Stomach (tissue), 4 donors: Measurements from ENCODE around the gene ESPL1.

Experiments
- POLR2A ChIP-seq, 4 donors: fragments of 450-650 bp; IDR thresholded peaks; one replicate each; pipeline ENCODE4 v1.6.1; 2016; ENCODE audit warnings: antibody characterized with exemption in 4 of 4, control low read depth in 2 of 4, mild to moderate bottlenecking in 1 of 4, moderate library complexity in 1 of 4
- TF ChIP-seq, protein P1 (sequence below), 7 experiments: fragments of 450-650 bp in 4 of 7; fragments of 200-600 bp in 3 of 7; sonication (generic) in 3 of 7; IDR thresholded peaks; one replicate each; pipeline ENCODE4 v1.5.1; 2016 to 2019; ENCODE audit warnings: antibody characterized with exemption in 7 of 7, control low read depth in 2 of 7, mild to moderate bottlenecking in 1 of 7

DNA sequence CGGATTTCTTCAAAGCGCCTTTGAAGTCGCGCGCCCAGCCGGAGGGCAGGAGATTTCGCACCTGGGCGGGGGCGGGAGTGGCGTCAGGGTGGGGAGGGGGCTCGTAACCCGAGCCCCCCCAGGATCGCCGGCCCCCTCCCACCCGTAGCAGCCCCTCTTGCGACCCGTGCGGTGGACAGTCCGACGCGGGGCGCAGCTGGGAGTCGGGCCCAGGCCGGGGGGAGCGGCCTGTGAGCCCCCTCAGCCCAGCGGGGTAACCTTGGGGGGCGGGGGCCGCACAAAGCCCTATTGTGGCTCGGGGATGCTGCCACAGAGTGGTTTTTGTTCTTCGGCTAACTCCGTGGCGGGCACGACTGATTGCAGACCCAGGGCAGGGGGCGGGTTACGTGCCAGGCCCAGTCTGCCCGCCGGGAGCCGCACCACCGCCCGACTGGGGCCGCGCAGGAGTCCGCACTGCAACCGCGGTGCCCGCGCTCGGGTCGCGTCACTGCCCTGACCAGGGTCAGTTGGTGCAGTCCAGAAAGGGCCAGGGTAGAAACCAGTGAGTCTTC is 57.5 kb downstream of the ESPL1 start:
- TF ChIP-seq, protein P1, sequence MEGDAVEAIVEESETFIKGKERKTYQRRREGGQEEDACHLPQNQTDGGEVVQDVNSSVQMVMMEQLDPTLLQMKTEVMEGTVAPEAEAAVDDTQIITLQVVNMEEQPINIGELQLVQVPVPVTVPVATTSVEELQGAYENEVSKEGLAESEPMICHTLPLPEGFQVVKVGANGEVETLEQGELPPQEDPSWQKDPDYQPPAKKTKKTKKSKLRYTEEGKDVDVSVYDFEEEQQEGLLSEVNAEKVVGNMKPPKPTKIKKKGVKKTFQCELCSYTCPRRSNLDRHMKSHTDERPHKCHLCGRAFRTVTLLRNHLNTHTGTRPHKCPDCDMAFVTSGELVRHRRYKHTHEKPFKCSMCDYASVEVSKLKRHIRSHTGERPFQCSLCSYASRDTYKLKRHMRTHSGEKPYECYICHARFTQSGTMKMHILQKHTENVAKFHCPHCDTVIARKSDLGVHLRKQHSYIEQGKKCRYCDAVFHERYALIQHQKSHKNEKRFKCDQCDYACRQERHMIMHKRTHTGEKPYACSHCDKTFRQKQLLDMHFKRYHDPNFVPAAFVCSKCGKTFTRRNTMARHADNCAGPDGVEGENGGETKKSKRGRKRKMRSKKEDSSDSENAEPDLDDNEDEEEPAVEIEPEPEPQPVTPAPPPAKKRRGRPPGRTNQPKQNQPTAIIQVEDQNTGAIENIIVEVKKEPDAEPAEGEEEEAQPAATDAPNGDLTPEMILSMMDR (IDR thresholded peaks at IDR 0.05): no peak
- TF ChIP-seq POLR2A (IDR thresholded peaks at IDR 0.05): no peak
